HG03558 (cell line): Measurements from ENCODE around the gene SGCD.

Source experiments
- ATAC-seq: cut with Tn5 transposase; IDR thresholded peaks from one replicate; pipeline ENCODE4 v1.9.1; 2021; ENCODE audit warnings: moderate number of reproducible peaks; ENCODE audit not compliant: unreplicated experiment; ENCODE audit errors: extremely low read depth

SGCD gene

DNA sequence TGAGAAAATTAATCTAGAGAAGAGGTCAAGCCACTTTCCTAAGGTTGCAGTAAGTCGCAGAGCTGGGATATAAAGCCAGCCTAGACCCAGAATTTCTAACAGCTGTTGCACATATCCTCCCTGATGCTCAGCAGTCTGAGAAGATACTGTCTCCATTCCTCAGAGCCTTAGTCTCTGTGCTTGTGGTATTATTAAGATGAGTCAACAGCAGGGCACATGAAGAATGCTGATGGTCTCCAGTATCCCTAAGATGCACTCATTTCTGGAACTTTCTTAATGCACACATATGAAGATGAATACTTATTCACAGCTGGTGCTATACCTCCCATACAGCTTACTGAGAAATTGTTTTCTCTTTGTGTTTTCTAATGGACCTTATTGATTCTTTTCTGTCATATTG, 32.5 kb downstream of the SGCD start:
- ATAC-seq, result no peak

DNA sequence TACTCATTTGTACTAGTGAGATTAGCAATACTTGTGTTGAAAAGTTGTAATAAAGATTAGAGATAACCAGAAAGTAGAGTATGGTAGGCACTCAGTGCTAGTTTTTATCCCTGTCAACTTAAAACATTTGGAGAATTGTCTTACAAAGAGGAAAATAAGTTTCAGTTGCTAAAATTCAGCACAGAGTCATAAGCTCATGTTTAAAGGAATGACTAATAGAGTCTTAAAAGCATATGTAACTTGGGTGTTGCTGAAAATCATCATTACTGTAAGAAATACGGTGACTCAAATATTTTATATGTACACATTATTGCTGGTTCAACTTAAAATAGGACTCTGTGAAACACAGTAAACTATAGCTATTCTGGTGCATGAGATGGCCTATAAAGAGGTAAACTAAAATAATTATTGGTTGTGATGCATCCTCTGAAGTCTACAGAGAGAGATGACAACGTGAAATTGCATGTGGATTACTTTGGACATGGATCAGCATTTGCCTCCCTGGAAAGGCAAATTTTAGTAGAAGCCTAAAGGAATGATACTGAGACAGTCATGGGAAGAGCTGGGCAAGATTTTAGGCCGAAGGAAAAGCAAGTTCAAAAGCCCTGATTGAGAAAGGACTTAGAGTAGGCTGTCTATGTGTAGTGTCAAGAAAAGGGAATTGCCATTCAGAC, 34.6 kb downstream of the SGCD start:
- no peak for ATAC-seq

DNA sequence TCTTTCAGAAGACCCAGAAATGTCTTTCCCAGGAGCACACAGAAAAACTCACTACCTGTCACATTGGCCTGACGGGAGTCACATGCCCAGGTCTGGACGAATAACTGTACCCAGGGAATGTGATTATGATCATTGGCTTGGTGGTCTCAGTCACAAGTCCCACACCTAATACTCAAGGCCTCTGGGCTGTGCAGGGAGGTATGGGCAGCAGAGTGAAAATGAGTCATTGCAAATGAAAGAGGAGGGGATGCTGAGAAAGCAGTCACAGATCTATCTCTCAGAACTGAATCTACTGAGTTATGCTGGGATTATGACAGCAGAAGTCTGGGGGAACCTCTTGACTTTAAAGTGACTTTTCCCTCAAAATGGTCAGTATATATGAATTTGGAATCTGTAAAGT, 36.9 kb downstream of the SGCD start:
- no peak for ATAC-seq

DNA sequence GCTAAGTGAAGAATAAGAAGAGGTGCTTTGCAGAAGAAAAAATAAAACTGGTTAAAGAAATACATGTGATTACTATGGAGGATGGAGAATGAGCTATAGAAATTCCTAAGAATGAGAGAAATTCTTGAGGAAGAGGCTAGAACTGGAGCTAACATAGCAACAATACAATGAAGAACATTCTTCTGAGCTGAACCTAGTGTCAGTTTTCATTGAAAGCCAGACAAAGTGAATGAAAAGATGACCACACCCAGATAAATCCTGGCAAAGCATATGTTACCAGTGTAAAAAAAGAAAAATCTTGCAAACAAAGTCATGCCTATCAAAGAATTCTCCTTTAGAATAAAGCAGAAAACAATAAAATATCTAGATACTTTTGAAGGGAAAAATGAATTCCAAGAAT, 39.6 kb downstream of the SGCD start:
- no peak for ATAC-seq

DNA sequence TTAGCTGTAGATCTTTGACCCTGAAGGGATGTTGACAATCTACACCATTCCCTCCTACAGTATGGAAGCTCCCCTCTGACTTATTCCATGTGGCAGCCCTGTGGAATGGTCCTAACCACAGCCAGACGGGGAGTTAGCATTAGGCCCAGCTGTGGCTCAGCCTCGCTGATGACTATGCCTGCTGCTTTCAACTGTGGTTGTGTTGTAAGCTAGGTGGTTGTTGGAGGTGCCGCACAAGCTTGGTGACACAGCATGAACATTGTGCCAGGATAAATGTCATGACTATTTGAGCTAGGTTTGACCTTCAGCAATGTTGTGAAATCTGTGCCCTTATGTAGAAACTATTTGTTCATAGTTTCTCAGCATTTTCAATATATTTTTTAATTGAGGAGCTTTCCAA, 40.6 kb downstream of the SGCD start:
- no peak for ATAC-seq

DNA sequence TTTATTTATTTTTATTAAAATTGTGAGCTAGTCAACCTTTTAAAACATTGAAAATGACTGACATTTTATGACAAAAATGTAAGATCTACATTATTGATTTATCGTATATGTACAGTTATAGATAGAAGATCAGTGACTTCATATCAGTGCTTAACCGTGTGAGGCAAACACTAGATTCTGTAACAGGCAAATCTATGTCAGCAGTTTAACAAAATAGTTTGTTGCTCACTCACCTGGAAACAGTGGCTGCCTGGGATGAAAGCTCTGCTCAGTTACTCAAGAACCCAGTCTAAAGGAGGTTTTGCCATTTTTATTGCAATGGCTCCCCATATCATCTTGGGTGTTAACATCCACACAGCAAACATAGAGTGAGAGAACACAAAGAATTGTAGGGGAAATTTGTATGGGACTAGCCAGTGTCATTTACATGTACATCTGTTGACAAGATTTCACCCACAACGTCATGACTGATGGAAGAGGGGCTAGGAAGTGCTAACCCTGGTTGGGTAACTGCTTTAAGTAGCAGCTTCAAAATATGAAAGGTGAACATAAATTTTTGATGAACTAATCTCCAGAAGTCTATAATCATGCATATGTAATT, 49.0 kb downstream of the SGCD start:
- no peak for ATAC-seq

DNA sequence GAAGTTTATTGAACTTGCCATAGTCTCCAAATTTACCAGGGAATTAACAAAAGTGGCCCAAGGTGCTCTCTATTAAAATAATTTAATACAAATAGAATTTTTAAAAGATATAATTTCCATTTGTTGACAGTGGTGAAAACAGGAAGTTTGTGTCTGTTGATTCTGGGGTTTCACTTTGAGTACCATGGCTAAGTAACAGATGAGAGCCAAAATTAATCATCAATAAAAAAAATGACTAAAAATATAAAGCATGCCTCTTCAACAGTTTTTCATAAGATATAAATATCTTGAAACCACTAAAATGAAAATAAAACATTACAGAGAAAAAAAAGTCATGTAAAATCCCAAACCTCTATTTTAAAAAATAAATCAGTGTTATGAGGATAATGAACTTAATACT, 49.8 kb downstream of the SGCD start:
- peak; percentile 36 for ATAC-seq

DNA sequence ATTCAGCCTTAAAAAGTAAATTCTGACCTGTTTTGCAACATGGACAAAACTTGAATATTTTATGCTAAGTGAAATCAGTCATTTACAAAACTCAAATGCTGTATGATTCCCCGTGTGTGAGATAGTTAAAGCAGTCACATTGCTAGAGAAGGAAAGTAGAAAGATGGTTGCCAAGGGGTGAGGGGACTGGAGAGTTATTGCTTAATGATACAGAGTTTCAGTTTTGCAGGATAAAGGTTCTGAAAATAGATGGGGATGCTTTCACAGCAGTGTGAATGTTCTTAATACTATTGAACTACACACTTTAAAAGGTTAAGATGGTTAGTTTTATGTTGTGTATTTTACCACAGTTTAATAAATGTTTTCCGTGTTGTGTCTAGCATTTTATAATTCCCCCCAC, 51.2 kb downstream of the SGCD start:
- no peak for ATAC-seq

DNA sequence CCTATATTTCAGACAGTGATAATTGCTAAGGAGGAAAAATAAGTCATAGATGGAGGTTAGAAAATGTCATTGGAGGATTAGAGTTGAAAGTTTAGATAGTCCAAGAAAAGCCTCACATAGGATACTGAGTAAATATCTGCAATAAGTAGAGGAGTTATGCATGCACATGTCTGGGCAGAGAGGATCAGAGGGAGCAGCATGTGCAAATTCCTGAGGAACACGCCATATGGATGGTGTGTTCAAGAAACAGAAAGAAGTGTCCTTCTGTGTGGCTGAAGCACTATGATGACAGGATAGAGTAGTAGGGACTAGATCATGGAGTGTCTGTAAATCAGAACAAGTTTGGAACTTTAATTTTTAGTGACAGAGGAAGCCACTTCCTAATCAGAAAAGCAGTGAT, 52.2 kb downstream of the SGCD start:
- no peak for ATAC-seq

DNA sequence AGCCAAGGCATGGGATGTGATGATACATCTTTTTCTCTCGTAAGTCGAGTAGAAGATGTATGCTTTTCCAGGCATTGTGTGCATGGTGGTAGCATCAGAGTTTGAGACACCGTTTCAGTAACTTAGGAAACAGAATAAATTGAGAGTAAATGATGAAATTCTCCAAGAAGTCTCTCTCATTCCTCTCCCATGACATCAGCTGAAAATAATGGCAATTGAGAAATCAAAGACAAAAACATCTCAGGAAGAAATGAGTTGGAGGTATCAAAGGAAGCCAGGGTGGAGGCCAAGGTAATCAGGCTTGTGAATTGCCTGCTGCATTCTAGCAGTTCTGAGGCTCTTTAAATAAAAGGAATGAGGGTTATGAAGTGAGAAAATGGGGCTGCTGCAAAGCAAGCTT, 53.9 kb downstream of the SGCD start:
- ATAC-seq, result no peak

DNA sequence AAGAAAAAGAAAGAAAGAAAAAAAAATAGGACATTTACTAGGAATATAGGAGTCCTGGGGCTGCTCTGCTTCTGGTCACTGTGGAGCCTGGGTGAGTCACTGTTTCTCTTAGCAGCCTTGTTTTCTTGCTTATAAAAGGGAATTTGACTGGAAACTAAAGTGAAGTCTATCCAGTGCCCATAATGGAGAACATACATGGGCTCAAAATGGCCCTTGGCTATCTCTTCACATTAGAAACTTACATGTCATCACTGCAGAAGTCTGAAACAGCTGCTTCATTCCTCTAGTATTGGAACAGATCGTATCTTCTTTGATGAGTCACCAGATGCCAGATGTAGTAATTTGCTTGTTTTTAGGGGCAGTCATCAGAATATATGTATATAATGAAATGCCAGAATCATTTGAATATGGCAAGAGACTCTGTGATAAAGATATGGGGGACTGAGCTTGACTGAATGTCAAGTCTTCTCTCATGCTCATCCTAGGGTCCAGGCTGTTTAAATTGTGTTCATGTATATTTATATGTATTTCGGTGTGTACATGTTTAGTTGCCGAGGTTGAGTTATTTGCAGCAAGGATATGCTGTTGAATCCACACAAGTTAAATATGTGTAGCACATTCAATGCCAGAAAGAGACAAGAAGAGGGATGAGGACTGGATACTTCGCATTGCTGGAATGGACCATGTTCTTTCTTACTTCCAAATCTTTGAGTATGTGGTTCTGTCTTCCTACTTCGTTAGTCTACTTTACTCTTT, 56.7 kb downstream of the SGCD start:
- ATAC-seq, result no peak

DNA sequence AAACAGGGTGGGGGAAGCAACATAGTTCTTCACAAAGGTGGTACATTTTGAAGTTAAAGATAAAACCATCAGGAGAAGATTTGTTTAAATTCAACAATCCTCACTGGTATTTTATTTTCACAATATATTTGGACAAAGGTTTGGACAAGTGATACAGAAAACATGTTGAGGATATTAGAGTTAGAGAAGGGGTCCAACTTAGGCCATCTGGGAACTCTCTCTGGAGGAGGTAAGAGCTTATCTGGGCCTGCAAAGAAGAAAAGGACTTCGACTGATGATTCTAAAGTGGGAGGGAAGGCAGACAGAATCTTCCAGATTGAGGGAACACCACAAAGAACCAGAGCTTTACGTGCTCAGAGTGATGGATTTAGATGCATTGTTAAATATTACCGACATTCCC, 58.5 kb downstream of the SGCD start:
- ATAC-seq, result no peak

DNA sequence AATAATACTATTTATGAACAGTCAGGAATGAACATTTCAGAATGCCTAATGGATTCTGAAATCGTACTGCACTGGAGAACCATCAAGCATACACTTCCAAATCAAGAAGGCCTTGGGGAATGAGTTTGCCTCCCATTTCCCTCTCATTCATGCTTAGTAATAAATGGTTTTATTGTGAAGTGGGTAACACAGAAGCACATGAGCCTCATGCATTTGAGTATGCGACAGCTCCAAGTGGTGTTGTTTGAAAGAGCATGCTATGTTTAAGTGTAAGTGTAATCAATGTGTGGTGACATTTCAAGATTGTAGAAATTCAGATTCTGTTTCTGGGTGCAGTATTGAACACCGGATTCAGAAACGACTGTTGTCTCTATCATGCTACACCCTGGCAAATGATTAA, 60.0 kb downstream of the SGCD start:
- no peak for ATAC-seq

DNA sequence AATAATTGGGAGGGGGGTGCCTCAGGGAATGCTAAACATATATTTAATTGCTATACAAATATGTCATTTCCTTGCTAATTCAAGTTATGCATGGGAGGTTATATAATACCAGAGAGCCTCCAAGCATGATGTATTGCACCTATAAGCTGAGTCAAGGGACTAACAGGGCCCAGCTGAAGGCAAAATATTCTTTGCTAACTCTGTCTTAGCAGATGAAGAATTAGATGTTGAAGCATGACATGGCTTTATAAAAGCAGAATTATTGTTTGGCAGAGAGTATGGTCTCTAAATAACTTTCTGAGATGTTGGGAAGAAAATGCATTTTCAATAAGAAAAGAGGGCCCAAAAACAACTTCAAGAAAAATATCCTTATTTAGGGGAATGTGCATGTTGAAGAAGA, 60.4 kb downstream of the SGCD start:
- ATAC-seq, result no peak

DNA sequence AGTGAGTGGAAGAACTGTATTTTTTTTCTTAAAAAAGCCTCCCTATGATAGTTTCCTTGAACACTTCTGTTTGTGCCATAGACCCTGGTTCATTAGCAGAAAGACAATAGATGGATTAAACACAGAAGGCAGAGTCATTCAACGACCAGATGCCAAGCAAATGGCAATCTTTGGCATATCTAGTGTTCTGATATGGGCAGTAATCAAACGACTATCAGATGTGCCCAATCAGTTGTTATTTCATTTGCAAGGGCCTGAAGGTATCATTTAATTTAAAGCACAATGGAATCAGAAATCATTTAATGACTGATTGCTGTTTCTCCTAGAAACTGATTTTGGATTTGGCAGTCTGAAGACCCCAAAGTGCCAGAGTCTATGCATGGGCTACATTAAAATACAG, 61.3 kb downstream of the SGCD start:
- ATAC-seq, result no peak

DNA sequence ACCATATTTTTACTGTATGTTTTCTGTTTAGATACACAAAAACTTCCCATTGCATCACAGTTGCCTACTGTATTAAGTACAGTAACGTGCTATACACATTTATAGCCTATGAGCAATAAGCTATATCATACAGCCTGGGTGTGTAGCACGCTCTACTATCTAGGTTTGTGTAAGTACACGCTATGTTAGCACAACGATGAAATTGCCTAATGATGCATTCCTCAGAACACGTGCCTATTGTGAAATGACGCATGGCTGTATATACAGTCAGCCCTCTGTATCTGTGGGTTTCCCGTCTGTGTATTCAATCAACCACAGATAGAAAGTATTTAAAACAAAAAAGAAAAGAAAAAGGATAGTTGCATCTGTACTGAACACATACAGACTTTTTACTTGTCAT, 64.2 kb downstream of the SGCD start:
- no peak for ATAC-seq

DNA sequence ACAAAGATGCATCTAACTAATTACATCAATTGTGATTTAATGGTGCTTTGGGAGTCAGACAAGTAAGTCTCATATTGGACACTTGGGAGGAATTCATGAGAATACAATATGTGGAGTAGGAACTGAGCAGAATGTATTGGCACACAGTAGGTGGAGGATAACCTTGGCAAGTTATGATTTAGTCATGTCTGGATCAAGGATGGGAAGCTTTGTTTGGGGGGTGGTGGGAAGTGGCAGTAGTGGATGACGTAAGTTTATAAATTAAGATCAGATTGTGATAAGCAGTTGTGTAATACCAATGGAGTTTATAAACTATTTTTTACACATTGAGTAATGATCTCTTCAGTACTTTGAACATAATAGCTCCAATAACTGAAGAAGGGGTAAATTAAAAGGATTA, 67.0 kb downstream of the SGCD start:
- ATAC-seq, result no peak

DNA sequence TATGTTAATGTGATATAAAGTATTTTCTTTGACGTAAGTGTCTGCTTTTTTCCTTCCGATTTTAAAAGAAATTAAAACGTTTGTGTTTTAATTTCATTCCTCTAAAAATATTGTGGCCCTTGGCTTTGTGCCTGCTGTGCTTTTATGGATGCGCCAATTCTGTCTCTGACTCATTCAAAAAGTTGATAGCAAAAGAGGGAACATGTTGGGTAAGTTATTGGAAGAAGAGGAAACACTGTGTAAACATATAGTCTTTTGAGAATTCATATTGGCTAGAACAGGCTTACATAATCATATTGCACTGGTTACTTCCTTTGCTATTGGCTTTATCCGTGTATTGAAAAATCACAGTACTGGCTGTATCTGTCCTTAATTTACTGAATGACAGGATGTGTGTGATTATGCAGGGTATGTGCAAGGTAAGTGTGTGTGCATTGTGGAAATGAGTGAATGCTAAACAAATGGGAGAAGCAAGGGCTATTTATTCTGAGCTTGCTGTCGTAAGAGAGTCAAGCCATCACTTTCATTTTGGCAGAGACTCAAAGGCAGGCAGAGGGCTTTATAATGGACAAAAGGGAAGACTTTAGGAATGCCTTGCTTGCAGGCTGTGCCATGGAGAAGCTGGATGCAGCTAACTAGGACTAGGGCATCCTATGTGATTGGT, 67.8 kb downstream of the SGCD start:
- no peak for ATAC-seq

DNA sequence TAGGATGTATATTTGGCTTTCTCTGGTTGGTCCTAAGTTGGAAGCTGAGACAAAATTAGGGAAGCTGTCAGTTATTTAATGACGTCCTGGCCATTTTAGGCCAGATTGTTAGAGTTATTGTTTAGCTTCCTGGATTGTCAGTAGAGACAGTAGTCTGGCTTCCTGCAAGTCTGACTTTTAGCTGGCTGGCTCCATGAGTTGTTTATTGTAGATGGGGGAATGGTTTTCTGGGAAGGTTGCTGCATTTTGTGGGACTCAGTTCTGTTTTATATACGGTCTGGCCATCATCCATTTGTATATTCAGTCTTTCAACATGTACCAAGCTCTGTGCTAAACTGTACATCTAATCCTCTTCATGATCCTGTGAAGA, 68.3 kb downstream of the SGCD start:
- no peak for ATAC-seq

DNA sequence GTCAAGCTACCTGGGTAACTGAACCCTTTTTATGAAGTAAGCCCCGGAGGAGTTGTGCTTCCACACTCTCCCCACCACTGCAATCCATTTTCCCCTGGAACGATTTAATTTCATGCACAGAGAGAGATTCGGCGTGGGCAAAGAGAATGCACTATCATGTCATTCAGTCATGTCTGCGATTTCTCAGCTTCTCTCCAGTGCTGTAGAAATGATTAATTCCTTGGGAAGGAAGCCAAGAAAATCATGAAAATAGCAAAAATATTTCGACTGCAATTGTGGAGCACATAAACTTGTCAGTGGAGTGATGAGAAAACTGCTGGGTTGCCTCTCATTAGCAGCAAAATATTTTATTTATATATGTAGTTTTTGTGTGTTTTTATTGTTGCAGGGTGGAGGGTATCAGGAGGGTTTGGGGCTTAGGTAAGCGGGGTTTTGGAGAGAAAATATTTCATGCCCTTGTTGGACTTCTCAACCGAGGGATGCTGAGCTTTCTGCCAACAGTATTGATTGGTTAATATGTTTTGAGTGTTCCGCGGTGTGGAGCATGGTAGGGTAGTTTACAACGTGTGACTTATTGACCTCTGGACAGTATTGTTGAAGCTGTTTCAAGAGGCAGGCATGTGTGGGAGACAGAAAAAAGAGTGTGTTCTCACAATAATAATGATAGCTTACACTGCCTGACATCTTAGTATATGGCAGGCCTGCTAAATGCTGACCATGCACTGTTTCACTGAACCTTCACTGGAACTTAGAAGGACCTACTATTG, 69.3 kb downstream of the SGCD start:
- ATAC-seq, result no peak

DNA sequence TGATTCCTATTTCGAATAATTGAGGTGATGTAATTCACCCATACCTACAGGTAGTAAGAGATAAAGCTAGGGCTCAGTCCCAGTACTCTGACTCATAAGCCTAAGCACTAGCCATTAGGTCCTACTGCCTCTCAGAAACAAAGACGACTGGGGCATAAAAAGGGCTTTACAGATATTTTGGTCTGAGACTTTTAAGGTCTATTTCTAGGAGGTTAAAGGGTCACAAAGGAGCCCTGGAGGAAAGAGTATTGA, 69.8 kb downstream of the SGCD start:
- no peak for ATAC-seq
